ENCODE measurements around the gene MAML3.
"Not testable (repeated sequence)": the region's sequence is repeated elsewhere in the genome, so short reads cannot be mapped to it uniquely, and the experiment has no call there.

Gene MAML3

DNA sequence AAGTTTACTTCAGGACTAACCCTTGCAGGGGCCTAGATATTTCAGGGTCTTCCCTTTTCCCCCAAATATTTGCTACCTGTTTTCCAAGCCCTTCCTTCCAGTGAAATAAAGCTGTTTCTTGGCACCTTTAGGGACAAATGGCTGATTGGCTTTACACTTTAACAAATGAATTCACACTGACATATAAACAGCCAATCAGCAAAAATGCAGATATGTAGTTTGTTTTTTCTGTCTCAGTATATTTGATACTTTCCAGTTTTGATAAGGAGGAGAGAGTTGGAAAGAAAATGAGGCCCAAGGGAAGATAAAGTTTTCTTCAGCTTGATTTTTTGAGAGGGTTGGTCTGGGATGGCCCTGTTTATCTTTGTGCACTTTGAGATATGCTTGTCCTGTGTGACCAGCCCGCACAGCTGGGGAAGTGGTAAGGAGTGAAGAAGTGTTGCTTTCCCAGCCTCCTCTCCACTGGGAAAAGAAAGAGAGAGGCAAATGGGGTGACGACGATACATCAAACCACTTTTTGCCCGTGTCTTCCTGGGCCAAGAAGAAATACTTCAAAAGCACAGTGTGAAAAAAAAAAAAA is 420.9 kb downstream of the MAML3 start:
- no peak for DNase-seq (ENCODE audit: low read depth, low spot score)

DNA sequence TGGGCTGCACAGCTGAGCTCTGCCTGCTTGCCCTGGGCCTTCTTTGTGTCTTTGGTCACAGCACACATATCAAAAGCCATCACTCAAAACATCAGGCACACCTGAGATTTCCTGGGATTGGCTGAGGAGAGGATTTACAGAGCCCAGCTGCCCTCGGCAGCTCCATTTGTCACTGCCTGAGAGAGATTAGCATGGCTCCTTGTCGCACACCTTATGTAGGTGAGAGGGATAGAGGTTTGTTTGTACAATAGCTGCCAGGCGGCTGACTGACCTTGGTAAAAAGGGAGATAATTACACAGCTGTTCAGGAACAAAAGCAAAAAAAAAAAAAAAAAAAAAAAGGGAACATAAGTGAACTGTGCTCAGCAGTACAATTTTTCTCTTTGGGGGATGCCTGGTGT is 425.1 kb downstream of the MAML3 start:
- DNase-seq (ENCODE audit: low read depth, low spot score) = no peak

DNA sequence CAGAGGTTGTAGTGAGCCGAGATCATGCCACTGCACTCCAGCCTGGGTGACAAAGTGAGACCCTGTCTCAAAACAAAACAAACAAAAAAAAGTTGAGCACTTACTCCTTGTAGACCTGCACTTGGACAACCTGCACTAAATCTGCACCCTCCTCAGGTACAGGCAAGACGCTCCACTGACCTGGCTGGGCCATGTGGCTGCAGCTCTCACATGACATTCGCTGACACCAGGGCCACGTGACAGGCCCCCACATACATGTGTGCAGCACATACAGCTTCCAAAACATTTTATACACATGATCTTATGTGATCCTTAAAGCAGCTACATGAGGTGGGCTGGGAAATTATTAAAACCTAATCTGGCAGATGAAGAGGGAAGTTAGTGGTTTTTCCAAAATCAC is 425.8 kb downstream of the MAML3 start:
- no peak for DNase-seq (ENCODE audit: low read depth, low spot score)

DNA sequence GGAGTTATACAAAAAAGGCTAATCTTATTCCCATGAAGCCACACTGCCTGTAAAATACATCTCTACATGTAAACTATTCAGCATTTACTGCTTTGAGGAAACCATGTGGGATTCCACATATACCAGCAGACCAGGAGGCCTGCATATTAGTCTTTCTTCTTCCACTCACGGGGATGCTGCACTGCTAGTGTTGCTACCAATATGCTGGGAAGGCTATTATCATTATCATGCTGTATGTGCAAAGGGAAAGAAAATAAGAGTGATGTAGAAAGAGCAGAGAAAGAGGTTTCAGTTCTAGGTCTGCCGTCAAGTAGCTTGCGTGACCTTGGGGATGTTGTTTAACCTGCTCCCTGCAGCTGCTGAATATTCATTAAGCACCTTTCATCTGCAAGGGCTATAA is 427.4 kb downstream of the MAML3 start:
- DNase-seq (ENCODE audit: low read depth, low spot score) = no peak

DNA sequence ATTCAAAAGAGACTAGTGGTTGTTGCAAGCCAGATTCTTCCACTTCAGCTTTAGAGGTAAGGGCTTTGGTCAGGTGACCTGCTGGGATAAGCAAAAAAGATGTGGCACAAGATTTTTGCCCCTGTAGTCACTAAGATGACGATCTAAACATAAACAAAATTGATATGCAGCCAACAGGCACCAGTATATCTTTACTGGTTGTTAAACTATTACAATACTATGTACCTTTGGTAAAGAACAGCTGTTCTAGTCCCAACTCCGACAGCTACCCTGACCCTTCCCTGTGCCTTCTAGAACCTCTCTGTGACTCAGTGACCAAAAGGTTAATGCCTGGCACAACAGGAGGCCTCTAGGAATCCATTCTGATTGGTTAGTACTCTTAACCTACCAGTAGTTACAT is 428.7 kb downstream of the MAML3 start:
- DNase-seq (ENCODE audit: low read depth, low spot score) = no peak

DNA sequence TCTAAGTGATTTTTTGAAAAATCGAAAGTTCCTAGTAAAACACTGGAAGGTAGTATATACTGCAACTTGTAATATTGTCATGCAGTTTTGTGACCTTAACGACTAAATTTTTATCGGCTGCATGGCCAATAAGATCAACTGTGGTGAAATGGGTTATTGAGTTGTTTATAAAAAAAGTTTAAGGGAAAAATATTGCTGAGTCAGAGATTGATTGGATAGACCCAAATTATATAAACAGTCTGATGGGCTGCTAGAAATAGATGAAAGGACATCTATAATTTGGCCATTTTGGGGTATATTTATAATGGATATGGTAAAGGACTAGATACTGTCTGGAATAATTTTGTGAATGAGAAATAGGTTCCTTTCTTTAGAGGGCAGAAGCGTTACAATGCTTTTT is 432.2 kb downstream of the MAML3 start:
- no peak for DNase-seq (ENCODE audit: low read depth, low spot score)

DNA sequence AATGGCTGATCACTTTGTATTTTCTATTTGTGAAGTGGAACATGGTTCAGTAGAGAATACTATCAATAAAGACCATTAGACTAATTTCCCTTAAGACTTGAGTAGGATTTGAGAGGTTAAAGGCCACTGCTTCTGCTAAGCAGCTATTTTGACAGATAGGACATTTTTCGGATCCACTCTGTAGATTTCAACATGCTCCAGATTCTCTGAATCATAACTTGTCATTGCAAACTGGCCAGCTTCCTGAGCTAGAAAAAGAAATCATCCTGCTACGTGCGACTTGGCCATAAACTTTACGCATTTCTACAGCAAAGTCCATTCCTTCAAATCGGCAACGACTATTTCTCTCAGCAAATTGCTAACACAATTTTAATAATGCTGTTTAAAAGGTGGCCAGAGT is 433.2 kb downstream of the MAML3 start:
- no peak for DNase-seq (ENCODE audit: low read depth, low spot score)

DNA sequence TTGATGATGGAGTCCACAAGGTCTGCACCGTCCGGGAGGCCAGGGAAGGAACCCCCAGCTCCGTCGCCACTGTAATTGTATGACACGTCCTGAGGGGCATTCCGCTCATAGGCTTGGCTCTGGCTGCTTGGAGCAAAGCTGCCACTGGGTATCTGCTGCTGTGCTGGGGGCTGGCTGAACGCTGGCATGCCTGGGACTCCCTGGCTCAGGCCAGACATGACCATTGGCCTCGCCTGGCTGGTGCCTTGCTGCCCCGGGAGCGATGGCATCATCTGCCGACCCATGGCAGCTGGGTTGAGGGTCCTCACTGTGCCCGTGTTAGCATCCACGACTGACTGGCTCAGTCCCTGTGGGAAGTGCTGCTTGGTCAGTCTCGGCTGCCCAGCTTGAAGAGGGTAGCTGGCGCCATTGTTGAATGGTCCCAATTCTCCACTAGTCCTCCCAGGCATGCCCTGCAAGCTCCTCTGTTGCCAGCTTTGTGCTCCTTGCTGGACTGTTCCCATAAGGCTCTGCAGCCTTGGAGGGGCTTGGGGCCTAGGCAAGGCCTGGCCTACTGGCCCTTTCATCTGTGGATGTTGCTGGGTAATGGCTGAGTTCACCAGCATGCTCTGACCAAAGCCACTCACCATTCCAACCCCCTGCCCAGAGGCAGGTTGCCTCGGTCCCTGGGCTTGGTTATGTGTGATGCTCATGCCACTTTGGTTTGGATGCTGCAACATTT is 434.4 kb downstream of the MAML3 start:
- DNase-seq (ENCODE audit: low read depth, low spot score) = no peak

DNA sequence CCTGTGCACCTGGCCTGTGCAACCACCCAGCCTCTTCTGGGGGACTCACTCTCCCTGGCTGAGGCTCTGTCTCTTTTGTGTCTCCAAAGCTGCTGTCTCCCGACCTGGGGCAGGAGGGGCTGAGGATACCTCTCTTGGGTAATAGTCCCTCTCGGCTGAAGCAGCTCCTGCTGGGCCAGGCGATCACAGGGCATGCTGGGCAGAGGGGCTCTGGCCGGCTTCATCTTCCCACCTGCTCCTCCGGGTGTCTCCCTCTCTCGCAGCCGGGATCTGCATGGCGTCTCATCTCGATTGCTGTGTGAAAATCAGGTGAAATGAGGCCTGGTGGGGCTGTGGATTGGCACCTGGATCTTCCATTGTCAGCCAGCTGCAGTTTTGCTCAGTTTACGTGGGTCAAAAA is 435.2 kb downstream of the MAML3 start:
- DNase-seq (ENCODE audit: low read depth, low spot score) = no peak

DNA sequence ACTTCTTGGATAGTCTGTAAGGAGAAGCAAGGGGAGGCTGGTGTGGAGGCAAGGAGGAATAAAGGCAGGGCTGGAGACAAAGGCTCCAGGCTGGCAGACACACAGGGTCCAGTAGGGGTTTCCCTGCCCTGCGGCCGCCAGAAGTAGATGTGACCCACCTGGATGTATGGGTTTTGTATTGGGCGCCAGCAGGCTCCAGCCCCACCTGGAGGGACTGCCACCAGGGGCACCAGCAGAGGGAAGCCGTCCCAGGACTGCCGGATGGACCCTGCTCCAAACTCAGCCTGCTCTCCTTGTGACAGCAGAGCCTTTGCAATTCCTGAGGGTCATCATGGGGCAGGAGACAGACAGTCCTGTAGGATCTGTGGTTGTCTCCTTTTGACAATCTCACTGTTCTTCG is 435.6 kb downstream of the MAML3 start:
- no peak for DNase-seq (ENCODE audit: low read depth, low spot score)

DNA sequence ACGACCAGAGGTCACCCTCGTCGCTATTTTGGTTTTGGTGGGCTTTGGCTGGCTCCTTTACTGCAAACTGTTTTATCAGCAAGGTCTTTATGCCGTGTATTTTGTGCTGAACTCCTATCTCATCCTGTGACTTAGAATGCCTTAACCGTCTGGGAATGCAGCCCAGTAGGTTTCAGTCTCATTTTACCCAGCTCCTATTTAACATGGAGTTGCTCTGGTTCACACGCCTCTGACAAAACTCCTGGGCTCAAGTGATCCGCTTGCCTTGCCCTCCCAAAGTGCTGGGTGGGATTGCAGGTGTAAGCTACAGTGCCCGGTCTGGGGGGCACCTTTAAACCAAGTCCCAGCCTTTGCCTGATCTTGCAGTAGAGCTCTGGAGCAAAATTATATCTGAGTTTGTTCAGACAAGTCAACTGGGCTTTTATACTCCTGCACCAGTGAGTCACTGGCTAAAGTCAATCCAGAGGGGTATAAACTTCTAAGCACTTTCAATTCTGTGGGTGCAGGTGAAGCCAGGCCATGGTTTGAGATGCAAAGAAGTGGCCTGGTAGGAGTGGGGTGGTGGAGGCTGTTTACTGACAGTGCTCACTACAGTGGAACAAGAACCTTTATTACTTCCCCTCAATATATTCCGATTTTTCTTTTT is 438.1 kb downstream of the MAML3 start:
- DNase-seq (ENCODE audit: low read depth, low spot score) = no peak

DNA sequence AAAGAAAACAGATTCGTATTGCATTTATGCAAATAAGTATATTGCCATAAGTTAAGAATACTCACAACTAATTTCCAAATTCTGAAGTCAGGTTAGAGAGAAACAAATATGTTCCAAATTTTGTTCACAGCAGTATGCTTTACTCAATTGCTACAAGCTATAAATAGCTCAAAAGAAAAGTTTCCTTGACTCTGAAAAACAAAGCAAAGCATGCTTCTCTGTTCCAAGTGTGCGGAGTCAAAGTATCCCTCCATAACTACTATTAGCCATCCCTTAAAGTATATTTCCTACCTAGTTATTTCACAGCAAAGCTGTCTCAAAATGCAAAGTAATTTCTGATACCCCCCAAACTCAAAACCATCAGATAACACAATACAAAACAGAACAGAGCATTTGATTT is 441.1 kb downstream of the MAML3 start:
- no peak for DNase-seq (ENCODE audit: low read depth, low spot score)

DNA sequence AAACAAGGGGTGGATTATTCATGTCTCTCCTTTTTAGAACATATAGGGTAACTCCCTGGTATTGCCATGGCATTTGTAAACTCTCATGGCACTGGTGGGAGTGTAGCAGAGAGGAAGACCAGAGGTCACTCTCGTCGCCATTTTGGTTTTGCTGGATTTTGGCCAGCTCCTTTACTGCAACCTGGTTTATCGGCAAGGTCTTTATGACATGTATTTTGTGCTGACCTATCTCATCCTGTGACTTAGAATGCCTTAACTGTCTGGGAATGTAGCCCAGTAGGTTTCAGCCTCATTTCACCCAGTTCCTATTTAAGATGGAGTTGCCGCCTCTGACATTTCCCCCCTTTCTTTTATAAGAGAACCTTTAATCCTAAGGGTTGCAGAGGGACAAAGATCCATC is 442.5 kb downstream of the MAML3 start:
- no peak for DNase-seq (ENCODE audit: low read depth, low spot score)

DNA sequence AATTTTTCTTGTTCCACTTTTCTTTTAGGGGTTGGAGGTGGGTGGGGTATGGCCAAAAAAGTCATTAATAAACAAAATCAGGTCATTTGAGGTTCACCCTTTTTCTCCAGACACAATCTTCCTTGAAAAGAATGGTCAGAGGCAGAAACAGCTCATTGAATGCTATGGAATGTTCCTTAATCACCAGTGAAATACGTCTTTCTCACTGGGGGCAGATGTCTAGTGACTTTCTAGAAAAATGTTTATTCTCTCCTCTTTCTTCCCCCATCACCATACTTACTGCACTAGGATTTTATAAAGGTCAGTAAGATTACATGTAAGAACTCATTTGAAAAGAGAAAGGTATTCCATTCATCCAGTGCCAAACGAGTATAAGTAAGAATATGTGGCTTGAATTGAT is 443.9 kb downstream of the MAML3 start:
- no peak for DNase-seq (ENCODE audit: low read depth, low spot score)

DNA sequence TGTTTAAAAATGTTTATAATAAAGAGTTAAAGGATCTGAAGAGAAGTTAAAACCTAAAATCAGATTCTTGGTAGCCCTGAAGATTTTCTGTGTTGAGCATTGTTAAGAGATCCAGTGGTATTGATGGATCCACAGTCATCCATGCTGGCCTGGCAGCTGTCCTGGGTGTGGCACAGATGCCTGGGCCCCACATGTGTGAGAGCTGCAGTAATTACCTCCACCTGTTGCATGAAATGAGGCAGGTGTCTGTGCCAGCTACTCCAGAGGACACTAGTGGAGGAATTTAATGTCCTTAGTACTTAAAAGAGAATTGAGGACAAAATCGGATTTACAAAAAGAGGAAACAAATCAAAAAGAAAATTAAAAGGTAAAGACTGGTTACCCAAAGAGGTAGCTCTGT is 444.3 kb downstream of the MAML3 start:
- no peak for DNase-seq (ENCODE audit: low read depth, low spot score)

DNA sequence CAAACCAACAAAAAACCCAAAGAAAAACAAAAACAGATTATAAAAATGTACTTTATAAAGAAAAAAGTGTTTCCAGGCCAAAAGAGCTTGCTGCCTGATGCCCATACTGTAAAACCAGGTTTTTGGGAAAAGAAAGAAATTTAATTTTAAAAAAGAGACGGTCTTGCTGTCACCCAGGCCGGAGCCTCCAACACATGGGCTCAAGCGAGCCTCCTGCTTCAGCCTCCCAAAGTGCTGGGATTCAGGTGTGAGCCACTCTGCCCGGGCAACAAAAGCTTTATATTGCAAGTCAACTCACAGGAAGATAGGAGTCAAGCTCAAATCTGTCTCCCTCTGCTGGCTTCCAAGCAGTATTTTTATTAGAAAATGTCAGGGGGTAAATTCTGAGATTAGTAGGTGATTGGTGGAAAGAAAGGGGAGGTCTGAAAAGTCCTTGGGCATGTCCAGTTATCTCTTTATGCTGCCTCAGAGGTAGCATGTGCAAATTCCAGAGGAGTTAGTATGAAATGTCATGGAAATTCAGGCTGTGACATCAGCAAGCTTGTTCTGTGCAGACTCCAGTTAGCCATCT is 449.0 kb downstream of the MAML3 start:
- no peak for DNase-seq (ENCODE audit: low read depth, low spot score)

DNA sequence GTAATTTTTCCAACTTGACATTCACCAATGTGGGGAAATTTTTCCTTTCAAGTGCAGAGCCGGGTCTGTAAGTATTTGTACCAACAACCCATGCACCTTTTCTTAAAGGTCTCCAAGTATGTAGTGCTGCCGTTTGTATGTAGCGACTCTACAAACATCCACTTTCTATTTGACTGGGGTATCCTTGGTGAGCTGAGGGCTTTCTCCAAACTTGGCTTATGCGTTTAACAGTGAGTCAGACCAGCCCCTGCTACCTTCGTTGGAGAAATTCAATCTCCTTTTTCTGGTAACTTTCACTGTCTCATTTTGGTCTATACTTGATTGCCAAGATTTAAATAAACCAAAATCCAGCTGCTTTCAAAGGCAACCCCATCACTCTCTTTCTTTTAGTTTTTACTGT is 453.4 kb downstream of the MAML3 start:
- no peak for DNase-seq (ENCODE audit: low read depth, low spot score)

DNA sequence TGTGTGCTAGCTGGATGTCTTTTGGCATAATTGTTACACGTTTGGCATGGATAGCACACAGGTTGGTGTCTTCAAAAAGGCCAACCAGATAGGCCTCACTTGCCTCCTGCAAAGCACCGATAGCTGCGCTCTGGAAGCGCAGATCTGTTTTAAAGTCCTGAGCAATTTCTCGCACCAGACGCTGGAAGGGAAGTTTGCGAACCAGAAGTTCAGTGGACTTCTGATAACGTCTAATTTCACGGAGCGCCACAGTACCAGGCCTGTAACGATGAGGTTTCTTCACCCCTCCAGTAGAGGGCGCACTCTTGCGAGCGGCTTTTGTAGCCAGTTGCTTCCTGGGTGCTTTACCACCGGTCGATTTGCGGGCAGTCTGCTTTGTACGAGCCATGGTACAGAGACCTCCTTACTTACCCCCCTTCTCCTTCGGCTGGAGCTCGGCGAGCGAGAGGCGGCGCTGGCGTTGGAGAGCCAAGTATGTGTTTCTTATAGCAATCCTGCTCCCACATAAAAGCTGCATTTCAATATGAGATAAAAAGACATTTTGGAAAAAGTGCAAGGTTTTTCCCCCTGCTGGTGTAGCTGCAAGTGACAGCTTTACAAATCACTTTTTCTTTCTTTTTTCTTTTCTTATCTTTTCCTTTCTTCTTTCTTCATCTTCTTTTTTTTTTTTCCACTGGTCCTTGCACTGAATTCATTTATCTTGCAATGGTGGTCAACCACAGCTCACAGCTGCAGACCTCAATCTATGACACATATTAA is 455.6 kb downstream of the MAML3 start:
- DNase-seq (ENCODE audit: low read depth, low spot score) = not testable (repeated sequence)

DNA sequence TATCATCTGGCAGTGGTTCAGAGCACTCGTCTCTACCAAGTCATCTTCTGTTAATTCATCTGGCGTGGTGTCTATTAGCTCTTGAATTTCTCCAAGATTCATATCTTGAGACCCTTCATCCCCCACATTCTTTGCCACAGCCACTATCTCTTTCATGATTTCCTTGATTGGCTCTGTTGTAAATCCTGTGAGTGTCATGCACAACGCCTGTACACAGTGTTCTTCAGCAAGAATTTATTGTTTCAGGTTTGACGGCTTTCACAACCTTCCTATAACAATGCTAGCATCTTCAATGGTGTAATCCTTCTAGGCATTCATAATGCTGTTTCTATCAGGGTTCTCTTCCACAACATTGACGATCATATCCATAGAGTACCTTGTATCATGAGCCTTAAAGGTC is 457.5 kb downstream of the MAML3 start:
- no peak for DNase-seq (ENCODE audit: low read depth, low spot score)

DNA sequence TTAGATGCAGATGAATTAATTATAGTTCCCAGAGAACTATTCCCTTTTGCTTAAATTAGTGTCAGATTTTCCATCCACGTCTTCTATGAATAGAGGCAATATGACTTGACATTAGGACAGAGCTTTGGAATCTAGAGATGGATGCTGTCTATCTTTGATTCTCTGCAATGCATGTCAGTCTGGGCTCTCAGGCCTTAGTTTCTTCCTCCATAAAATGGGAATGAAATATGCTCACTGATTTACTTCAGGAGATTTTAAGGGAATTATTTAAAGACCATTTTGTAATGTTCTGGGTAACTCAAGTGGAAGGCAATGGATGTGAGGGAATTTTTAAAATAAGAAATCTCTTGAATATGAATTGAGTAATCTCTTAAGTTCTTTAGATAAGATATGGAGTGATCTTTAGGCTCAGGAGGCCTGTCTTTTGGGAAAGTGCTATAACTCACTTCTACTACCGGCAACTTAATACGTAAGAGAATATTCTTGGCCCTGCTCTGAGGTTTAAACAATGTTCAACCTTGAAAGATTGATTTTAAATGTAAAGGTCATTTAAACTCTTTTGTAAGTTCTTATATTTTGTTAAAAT is 459.4 kb downstream of the MAML3 start:
- no peak for DNase-seq (ENCODE audit: low read depth, low spot score)

DNA sequence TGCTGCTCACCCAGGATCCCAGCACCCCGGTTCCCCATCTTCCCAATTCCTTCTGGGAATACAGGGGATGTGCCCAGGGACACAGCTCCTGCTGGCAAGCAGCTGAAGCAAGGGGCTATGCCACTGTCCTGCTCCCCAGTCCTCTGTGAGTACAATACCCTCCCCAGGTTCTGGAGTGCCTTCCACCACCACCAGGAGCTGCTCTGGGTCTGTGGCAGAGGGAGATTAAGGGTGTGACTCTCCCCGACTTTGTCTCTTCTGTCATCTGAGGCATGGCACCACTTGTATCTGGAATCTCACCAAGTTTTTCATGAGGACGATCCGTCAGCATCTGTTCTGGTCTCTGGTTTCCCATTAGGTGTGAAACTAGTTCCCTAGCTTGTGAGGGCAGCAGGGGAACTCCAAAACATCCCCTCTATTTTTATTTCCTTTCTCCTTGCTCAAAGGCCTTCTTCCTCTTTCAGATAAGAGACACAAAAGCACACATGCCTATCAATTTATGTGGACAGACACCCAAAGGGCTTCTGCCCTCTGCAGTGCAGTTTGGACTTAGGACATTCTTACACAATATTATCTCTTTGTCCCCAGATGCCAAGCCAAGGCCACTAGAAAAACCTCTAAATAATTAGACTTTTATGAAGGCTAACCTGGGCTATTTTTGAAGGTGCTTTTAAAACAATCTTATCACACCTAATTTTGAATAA is 461.5 kb downstream of the MAML3 start:
- no peak for DNase-seq (ENCODE audit: low read depth, low spot score)

Measured in activated CD4-positive, CD25-positive, alpha-beta regulatory T cell treated with anti-CD3 and anti-CD28 coated beads, Interleukin-2, amount 50 U/mL, for 16 hours (primary cell).